WTC11 (cell line): ENCODE results near the gene PALD1. TPM values are rescaled to one million over a fixed set of nuclear protein-coding genes. Genes with fewer than 3 reads are reported as not detected.

Source experiments
- ATAC-seq: fragments of 200-7000 bp; cut with Tn5 transposase; 2 replicates; pipeline ENCODE4 v1.10.0; 2021; ENCODE audit warnings: mild to moderate bottlenecking, moderate library complexity
- CTCF ChIA-PET: fragments of 300-600 bp; sonication (Branson Sonifier 250); formaldehyde crosslinking; loops from one replicate; lab custom pipeline; 2021; ENCODE audit warnings: antibody characterized with exemption; lab: Charles Lee
- POLR2A ChIA-PET: fragments of 350-600 bp; sonication (Branson Sonifier 250); formaldehyde crosslinking; loops from one replicate; lab custom pipeline; 2021; ENCODE audit warnings: antibody characterized with exemption; lab: Charles Lee
- DNase-seq: peaks from one replicate; pipeline ENCODE4 v3.0.0; 2021; ENCODE audit warnings: low spot score
- H3K27ac Mint-ChIP-seq: 2 replicates; pipeline ENCODE4 v1.8.0; 2021; ENCODE audit warnings: mixed read lengths
- H3K27me3 Mint-ChIP-seq: 2 replicates; pipeline ENCODE4 v1.8.0; 2021; ENCODE audit warnings: low read depth, mild to moderate bottlenecking, moderate library complexity, mixed read lengths
- H3K36me3 Mint-ChIP-seq: 2 replicates; pipeline ENCODE4 v1.8.0; 2021; ENCODE audit warnings: mixed read lengths
- H3K4me1 Mint-ChIP-seq: 2 replicates; pipeline ENCODE4 v1.8.0; 2022; ENCODE audit warnings: mixed read lengths
- H3K4me3 Mint-ChIP-seq: 2 replicates; pipeline ENCODE4 v1.8.0; 2021; ENCODE audit warnings: mild to moderate bottlenecking, moderate library complexity, mixed read lengths
- H3K9me3 Mint-ChIP-seq: 2 replicates; pipeline ENCODE4 v1.8.0; 2021; ENCODE audit warnings: mixed read lengths
- CREB1 ChIP-seq: sonication (generic); formaldehyde crosslinking; IDR thresholded peaks from 2 replicates; pipeline ENCODE4 v1.8.0; 2023; ENCODE audit warnings: mild to moderate bottlenecking, missing genetic modification reagents
- ETV6 ChIP-seq: sonication (generic); formaldehyde crosslinking; IDR thresholded peaks from 2 replicates; pipeline ENCODE4 v1.8.1; 2022; ENCODE audit warnings: mild to moderate bottlenecking, missing genetic modification reagents
- FOXP1 ChIP-seq: sonication (generic); formaldehyde crosslinking; IDR thresholded peaks from 2 replicates; pipeline ENCODE4 v1.8.0; 2022; ENCODE audit warnings: missing genetic modification reagents, mild to moderate bottlenecking, moderate library complexity, borderline replicate concordance
- HMGA2 ChIP-seq: fragments of 250-450 bp; sonication (Bioruptor Pico); IDR thresholded peaks from 2 replicates; pipeline ENCODE4 v1.4.0; 2021; ENCODE audit warnings: mild to moderate bottlenecking, moderate library complexity
- IRF1 ChIP-seq: sonication (generic); formaldehyde crosslinking; IDR thresholded peaks from 2 replicates; pipeline ENCODE4 v1.8.0; 2023; ENCODE audit warnings: missing genetic modification reagents
- MLX ChIP-seq: sonication (generic); formaldehyde crosslinking; IDR thresholded peaks from 2 replicates; pipeline ENCODE4 v1.8.1; 2023; ENCODE audit warnings: mild to moderate bottlenecking, missing genetic modification reagents, moderate library complexity
- MYBL2 ChIP-seq: sonication (generic); formaldehyde crosslinking; IDR thresholded peaks from 2 replicates; pipeline ENCODE4 v1.8.1; 2023; ENCODE audit warnings: mild to moderate bottlenecking, moderate library complexity, missing genetic modification reagents
- NR1H2 ChIP-seq: sonication (generic); formaldehyde crosslinking; IDR thresholded peaks from 2 replicates; pipeline ENCODE4 v1.9.0; 2021; ENCODE audit warnings: mild to moderate bottlenecking, moderate library complexity, missing genetic modification reagents
- OVOL2 ChIP-seq: fragments of 250-450 bp; sonication (Bioruptor Pico); IDR thresholded peaks from 2 replicates; pipeline ENCODE4 v1.9.0; 2021; ENCODE audit warnings: mild to moderate bottlenecking, borderline replicate concordance
- SMAD4 ChIP-seq: sonication (generic); formaldehyde crosslinking; IDR thresholded peaks from 2 replicates; pipeline ENCODE4 v1.8.0; 2022; ENCODE audit warnings: mild to moderate bottlenecking, missing genetic modification reagents
- TEAD1 ChIP-seq: sonication (generic); formaldehyde crosslinking; IDR thresholded peaks from 2 replicates; pipeline ENCODE4 v1.8.0; 2022; ENCODE audit warnings: mild to moderate bottlenecking, missing genetic modification reagents
- ZNF121 ChIP-seq: sonication (generic); formaldehyde crosslinking; IDR thresholded peaks from 2 replicates; pipeline ENCODE4 v1.8.0; 2023; ENCODE audit warnings: missing genetic modification reagents
- ZNF512 ChIP-seq: sonication (generic); formaldehyde crosslinking; IDR thresholded peaks from 2 replicates; pipeline ENCODE4 v1.8.1; 2022; ENCODE audit warnings: missing genetic modification reagents, borderline replicate concordance
- total RNA-seq: library from RNA; stranded (reverse); gene quantifications from 3 replicates; pipeline ENCODE4 v1.2.3, GENCODE V29; 2021
- TF ChIP-seq, protein P1 (sequence below): sonication (generic); formaldehyde crosslinking; IDR thresholded peaks from 2 replicates; pipeline ENCODE4 v1.8.1; 2023; ENCODE audit warnings: mild to moderate bottlenecking, moderate library complexity, missing genetic modification reagents
- TF ChIP-seq, protein P2 (sequence below): sonication (generic); formaldehyde crosslinking; IDR thresholded peaks from 2 replicates; pipeline ENCODE4 v1.8.0; 2023; ENCODE audit warnings: mild to moderate bottlenecking, missing genetic modification reagents
- TF ChIP-seq, protein P3 (sequence below): sonication (generic); formaldehyde crosslinking; IDR thresholded peaks from 2 replicates; pipeline ENCODE4 v1.8.0; 2022; ENCODE audit warnings: mild to moderate bottlenecking, missing genetic modification reagents

Gene PALD1
- total RNA-seq, 1 experiment from 2014 or later: 43.6 TPM

DNA sequence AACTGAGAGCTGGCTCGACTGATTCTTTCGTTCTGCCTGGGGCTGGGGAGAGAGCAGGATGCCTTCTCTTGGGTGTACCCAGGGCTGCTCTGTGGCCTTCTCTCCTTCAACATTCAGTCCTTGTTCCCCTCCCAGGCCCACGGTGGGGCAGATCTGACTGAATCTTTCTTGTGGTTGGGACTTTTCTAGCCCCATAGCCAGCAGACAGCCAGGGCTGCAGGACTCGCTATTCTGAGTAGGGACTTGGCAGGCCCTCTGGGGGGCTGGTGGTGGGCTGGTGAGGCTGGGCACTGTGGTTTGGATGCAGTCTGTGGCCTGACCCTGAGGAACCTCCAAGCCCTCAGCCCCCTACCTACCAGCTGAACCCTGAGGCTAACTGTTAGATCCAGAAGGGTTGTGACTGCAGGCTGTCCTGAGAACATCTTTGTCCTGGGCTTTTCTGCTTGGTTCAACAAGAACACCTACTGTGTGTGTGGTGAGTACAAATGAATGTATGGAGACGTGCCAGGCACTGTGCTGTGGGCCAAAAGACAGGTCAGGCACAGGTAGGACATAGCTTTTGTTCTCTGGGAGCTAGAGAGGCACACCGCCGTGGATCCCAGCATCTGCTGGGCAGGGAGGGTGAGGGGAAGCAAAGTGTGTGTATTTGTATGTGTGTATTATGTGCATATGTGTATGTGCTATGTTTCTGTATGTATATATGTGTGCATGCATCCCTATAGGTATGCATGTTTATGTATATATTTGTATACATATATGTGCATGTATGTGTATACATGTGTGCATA, 2.1 kb upstream of the PALD1 start:
- POLR2A ChIA-PET: interaction anchor here (1.1 to 2.1 kb wide), 3 partner anchors 34 to 97 kb away, joined by 3 to 6 read pairs (median 3); no protein-coding TSS in a partner anchor

GRCh38 chr10:70477661-70478162, 855 bp upstream of the PALD1 start:
- DNase-seq (no peak), ATAC-seq (peak; percentile 7)
- H3K27ac Mint-ChIP-seq: peak overlapping the region; percentile 57
- CTCF ChIA-PET: interaction anchor here (0.6 to 5.5 kb wide), 16 partner anchors 11 to 446 kb away, joined by 3 to 59 read pairs (median 4); no protein-coding TSS in a partner anchor
- POLR2A ChIA-PET: interaction anchor here (0.5 to 2.1 kb wide), 7 partner anchors 13 to 98 kb away, joined by 3 to 6 read pairs (median 3); no protein-coding TSS in a partner anchor
- H3K9me3 Mint-ChIP-seq: no peaks in the 10 kb centered on the region
- peaks cover 39% of the 10 kb centered on the region for H3K4me1 Mint-ChIP-seq
- peak overlapping the region; percentile 78 for H3K4me3 Mint-ChIP-seq
- TF ChIP-seq ZNF512 (CRISPR knock-in tag): no peak
- 0 out of 2 replicates have a peak, but pooled peaks have one; percentile 49 for TF ChIP-seq TEAD1 (CRISPR knock-in tag)
- TF ChIP-seq CREB1 (CRISPR knock-in tag): no peak
- no peak for TF ChIP-seq MYBL2 (CRISPR knock-in tag)
- TF ChIP-seq NR1H2 (CRISPR knock-in tag): no peak
- 0 out of 2 replicates have a peak, but pooled peaks have one; percentile 15 for TF ChIP-seq FOXP1
- TF ChIP-seq, protein P1, sequence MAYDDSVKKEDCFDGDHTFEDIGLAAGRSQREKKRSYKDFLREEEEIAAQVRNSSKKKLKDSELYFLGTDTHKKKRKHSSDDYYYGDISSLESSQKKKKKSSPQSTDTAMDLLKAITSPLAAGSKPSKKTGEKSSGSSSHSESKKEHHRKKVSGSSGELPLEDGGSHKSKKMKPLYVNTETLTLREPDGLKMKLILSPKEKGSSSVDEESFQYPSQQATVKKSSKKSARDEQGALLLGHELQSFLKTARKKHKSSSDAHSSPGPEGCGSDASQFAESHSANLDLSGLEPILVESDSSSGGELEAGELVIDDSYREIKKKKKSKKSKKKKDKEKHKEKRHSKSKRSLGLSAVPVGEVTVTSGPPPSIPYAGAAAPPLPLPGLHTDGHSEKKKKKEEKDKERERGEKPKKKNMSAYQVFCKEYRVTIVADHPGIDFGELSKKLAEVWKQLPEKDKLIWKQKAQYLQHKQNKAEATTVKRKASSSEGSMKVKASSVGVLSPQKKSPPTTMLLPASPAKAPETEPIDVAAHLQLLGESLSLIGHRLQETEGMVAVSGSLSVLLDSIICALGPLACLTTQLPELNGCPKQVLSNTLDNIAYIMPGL: no peak
- H3K27me3 Mint-ChIP-seq: peaks cover 2% of the 10 kb centered on the region; the same call in 1 of the 2 replicates
- H3K36me3 Mint-ChIP-seq: no peaks in the 10 kb centered on the region

More for the DNA sequence above, 2.1 kb upstream of the PALD1 start:
- Mint-ChIP-seq H3K27me3 (peaks cover 2% of the 10 kb centered on the region; the same call in 1 of the 2 replicates), H3K9me3 (no peaks in the 10 kb centered on the region), H3K27ac (no peak overlapping the region), H3K4me1 (peaks cover 32% of the 10 kb centered on the region), H3K4me3 (no peak overlapping the region), H3K36me3 (no peaks in the 10 kb centered on the region)
- TF ChIP-seq OVOL2 (CRISPR knock-in tag): no peak
- TF ChIP-seq ETV6 (CRISPR knock-in tag): peak; percentile 32; the same call in 1 of the 2 replicates
- TF ChIP-seq HMGA2: no peak
- TF ChIP-seq, protein P2, sequence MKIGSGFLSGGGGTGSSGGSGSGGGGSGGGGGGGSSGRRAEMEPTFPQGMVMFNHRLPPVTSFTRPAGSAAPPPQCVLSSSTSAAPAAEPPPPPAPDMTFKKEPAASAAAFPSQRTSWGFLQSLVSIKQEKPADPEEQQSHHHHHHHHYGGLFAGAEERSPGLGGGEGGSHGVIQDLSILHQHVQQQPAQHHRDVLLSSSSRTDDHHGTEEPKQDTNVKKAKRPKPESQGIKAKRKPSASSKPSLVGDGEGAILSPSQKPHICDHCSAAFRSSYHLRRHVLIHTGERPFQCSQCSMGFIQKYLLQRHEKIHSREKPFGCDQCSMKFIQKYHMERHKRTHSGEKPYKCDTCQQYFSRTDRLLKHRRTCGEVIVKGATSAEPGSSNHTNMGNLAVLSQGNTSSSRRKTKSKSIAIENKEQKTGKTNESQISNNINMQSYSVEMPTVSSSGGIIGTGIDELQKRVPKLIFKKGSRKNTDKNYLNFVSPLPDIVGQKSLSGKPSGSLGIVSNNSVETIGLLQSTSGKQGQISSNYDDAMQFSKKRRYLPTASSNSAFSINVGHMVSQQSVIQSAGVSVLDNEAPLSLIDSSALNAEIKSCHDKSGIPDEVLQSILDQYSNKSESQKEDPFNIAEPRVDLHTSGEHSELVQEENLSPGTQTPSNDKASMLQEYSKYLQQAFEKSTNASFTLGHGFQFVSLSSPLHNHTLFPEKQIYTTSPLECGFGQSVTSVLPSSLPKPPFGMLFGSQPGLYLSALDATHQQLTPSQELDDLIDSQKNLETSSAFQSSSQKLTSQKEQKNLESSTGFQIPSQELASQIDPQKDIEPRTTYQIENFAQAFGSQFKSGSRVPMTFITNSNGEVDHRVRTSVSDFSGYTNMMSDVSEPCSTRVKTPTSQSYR (CRISPR knock-in tag): no peak
- TF ChIP-seq IRF1 (CRISPR knock-in tag): no peak
- DNase-seq (no peak), ATAC-seq (no peak)
- CTCF ChIA-PET: interaction anchor here (1.4 to 5.5 kb wide), 4 partner anchors 15 to 61 kb away, joined by 5 to 59 read pairs (median 19); no protein-coding TSS in a partner anchor

DNA sequence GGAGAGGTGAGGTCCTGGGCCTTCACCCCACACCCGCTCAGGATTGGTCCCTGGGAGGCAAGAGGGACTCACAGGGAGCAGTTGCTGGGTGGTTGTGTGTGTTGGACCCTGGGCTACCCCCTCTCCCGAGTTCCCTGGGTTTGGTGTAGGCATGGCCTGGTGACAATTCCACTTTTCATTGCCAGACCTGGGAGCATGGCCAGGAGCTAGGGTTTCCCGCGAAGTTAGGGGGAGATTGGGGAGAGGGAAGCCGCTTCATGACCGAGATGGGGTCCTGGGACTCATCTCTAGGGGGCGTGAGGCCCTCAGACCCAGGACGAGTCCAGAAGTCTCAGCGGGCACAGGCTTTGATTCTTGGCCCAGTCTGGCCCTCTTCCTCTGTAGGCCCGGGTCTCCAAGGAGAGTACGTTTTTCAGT, 606 bp downstream of the PALD1 start:
- H3K4me3 Mint-ChIP-seq: peak overlapping the region; percentile 78
- no peak overlapping the region for H3K27ac Mint-ChIP-seq
- H3K36me3 Mint-ChIP-seq: no peaks in the 10 kb centered on the region
- ChIA-PET CTCF (interaction anchor here (0.6 to 5.5 kb wide), 15 partner anchors 13 to 287 kb away, joined by 3 to 59 read pairs (median 4); partner anchors contain the start of gene NODAL), POLR2A (interaction anchor here (1.0 kb wide), 1 partner anchor 23 kb away, joined by 3 read pairs; no protein-coding TSS in a partner anchor)
- DNase-seq (no peak), ATAC-seq (peak; percentile 7)
- no peaks in the 10 kb centered on the region for H3K9me3 Mint-ChIP-seq
- peaks cover 45% of the 10 kb centered on the region for H3K4me1 Mint-ChIP-seq
- H3K27me3 Mint-ChIP-seq: peaks cover 2% of the 10 kb centered on the region; the same call in 1 of the 2 replicates
- TF ChIP-seq SMAD4 (CRISPR knock-in tag): no peak
- TF ChIP-seq, protein P3, sequence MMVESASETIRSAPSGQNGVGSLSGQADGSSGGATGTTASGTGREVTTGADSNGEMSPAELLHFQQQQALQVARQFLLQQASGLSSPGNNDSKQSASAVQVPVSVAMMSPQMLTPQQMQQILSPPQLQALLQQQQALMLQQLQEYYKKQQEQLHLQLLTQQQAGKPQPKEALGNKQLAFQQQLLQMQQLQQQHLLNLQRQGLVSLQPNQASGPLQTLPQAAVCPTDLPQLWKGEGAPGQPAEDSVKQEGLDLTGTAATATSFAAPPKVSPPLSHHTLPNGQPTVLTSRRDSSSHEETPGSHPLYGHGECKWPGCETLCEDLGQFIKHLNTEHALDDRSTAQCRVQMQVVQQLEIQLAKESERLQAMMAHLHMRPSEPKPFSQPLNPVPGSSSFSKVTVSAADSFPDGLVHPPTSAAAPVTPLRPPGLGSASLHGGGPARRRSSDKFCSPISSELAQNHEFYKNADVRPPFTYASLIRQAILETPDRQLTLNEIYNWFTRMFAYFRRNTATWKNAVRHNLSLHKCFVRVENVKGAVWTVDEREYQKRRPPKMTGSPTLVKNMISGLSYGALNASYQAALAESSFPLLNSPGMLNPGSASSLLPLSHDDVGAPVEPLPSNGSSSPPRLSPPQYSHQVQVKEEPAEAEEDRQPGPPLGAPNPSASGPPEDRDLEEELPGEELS: no peak
- TF ChIP-seq MLX: no peak
- TF ChIP-seq ZNF121: no peak
